Adrenal gland (tissue), 12 donors: Measurements from ENCODE around the gene ANKRD33. TPM values are rescaled to one million over a fixed set of nuclear protein-coding genes. Genes with fewer than 3 reads are reported as not detected.
A peak's percentile ranks its signal among the peaks of the same experiment; 100 is the strongest.

Experiments used
- DNase-seq, 7 donors: peaks; one replicate each; pipeline ENCODE4 v3.0.0-alpha.2; 2019 to 2020
- H3K27ac ChIP-seq, 5 donors: fragments of 200-600 bp; sonication (generic) in 4 of 5; 1 replicate in 3 of 5; 2 replicates in 2 of 5; pipeline versions ENCODE4 v1.5.1 to v1.8.0; 2016 to 2020; ENCODE audit warnings: mild to moderate bottlenecking in 1 of 5
- H3K27me3 ChIP-seq: fragments of 200-600 bp; 2 replicates; pipeline ENCODE4 v1.8.0; 2021
- H3K36me3 ChIP-seq, 2 donors: fragments of 200-600 bp; replicated peaks in 1 of 2; 1 replicate in 1 of 2; 2 replicates in 1 of 2; pipeline versions ENCODE4 v1.5.1 to v1.8.0; 2018 to 2022
- H3K4me1 ChIP-seq, 2 donors: fragments of 200-600 bp; replicated peaks in 1 of 2; 1 replicate in 1 of 2; 2 replicates in 1 of 2; pipeline versions ENCODE4 v1.5.1 to v1.8.0; 2018 to 2021
- H3K4me3 ChIP-seq, 4 donors: fragments of 200-600 bp; sonication (generic) in 3 of 4; one replicate each; pipeline ENCODE4 v1.5.1; 2016 to 2018
- H3K9me3 ChIP-seq, 3 donors: fragments of 200-600 bp; sonication (generic) in 1 of 3; replicated peaks in 1 of 3; 1 replicate in 2 of 3; 2 replicates in 1 of 3; pipeline versions ENCODE4 v1.5.1 to v1.8.0; 2016 to 2021
- POLR2A ChIP-seq, 2 donors: fragments of 450-650 bp; IDR thresholded peaks; one replicate each; pipeline ENCODE4 v1.6.1; 2017; ENCODE audit warnings: antibody characterized with exemption in 2 of 2, mild to moderate bottlenecking in 2 of 2, moderate library complexity in 1 of 2
- WGBS, 4 donors: extraction: QIAGEN DNeasy Blood & Tissue Kit in 2 of 4; methylation state at CpG; one replicate each; pipeline versions ENCODE4 v1.1.5 to v1.1.7; 2013 to 2017; 5-methylcytosine and 5-hydroxymethylcytosine counted together
- intact Hi-C, 2 donors: fragments of 100-400 bp; cut with DNase I; formaldehyde crosslinking; loops; one replicate each; pipeline versions ENCODE4 v1.14.1 to v1.15.0; 2022 to 2023
- polyA plus RNA-seq, 3 donors: library from polyadenylated mRNA; stranded (reverse); fragments of 200-250 nt in 2 of 3; fragments of 350-450 nt in 1 of 3; fragmentation: Illumina TruSeq in 1 of 3; extraction: RNeasy Lipid Tissue Mini Kit (QIAGEN cat#74804) in 1 of 3; gene quantifications; one replicate each; pipeline ENCODE4 v1.2.3, GENCODE V29; 2013 to 2014
- total RNA-seq, 9 donors: library from RNA; depleted of rRNA in 4 of 9; stranded (reverse); fragments of >200 nt in 4 of 9; fragments of 120-200 nt in 1 of 9; fragmentation: NEBNext Ultra II Directional in 1 of 9; extraction: Animal tissue kit (Norgen Biotek cat#: 25700) in 1 of 9; gene quantifications; one replicate each; pipeline versions ENCODE4 v1.1.0 to v1.2.4, GENCODE V29; 2013 to 2023
- TF ChIP-seq, protein P1 (sequence below), 6 experiments: fragments of 450-650 bp in 4 of 6; fragments of 200-600 bp in 2 of 6; sonication (generic) in 1 of 6; IDR thresholded peaks; 1 replicate in 5 of 6; 2 replicates in 1 of 6; pipeline versions ENCODE4 v1.5.1 to v1.8.0; 2016 to 2021; ENCODE audit warnings: antibody characterized with exemption in 6 of 6, mild to moderate bottlenecking in 2 of 6, moderate library complexity in 1 of 6
- donor health status: healthy with polysubstance abuse.
- donor health status: Bipolar disorder and iron deficiency.
- donor health status: DM: yes; HTN: yes; CAD: no.
- donor health status: DM: no; HTN: no; CAD: no.
- donor health status: DM: no; HTN: no; CAD: no.
- donor health status: DM: yes; HTN: yes; CAD: no.

Gene ANKRD33
- total and polyA plus RNA-seq, 12 donors: 0.06 to 0.41 (median 0.24) TPM; not detected in 9

DNA sequence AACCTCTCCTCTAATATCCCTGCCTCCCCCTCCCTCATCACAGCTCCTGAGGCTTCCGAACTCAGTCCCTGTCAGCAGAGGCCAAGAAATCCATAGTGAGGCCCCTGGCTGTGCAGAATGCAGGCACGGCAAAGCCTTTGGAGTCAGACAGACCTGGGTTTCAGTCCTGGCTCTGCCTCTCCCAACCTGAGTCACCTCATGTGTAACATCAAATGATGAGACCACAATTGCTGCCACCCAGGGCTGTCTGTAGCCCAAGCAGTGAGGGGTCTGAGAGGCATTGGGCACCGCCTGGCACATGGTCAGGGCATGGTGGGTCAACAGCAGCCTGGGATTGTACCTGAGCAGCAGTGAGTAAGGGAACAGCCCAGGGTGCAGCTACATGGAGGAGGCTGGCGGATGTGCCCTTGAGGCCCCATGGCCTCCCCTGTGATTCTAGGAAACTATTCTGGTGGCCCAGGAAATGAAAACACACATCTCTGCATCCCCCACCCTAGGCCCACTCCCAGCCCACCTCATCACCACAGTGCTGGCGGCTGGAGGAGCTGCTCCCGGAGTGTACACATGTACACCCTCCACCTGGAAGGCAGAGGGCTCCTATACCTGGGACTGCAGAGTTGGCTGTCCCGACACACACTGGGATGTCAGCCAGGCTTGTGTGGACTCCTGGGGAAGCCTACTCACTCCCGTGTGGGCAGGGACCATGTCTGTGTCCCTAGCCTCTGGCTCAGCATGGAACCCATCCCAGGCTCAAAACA is 7.7 kb downstream of the ANKRD33 start:
- Histone ChIP-seq H3K9me3 (no peaks in the 10 kb centered on the region), H3K36me3 (no peaks in the 10 kb centered on the region), H3K4me3 (no peak overlapping the region), H3K4me1 (no peaks in the 10 kb centered on the region), H3K27ac (peak overlapping the region in 1 of 5 donors; percentile 18), H3K27me3 (no peaks in the 10 kb centered on the region)
- 69 to 89% (median 79%) methylated on average over 4 to 8 of the region's 8 CpGs for WGBS, 4 donors
- DNase-seq: peak in 1 of 7 donors; percentile 6
- intact Hi-C loops: loop anchor here in 1 of 2 donors (10.0 kb wide), 1 partner anchor 89 kb away; no protein-coding TSS in a partner anchor
- no peak for TF ChIP-seq POLR2A (IDR thresholded peaks at IDR 0.05)
- TF ChIP-seq, protein P1, sequence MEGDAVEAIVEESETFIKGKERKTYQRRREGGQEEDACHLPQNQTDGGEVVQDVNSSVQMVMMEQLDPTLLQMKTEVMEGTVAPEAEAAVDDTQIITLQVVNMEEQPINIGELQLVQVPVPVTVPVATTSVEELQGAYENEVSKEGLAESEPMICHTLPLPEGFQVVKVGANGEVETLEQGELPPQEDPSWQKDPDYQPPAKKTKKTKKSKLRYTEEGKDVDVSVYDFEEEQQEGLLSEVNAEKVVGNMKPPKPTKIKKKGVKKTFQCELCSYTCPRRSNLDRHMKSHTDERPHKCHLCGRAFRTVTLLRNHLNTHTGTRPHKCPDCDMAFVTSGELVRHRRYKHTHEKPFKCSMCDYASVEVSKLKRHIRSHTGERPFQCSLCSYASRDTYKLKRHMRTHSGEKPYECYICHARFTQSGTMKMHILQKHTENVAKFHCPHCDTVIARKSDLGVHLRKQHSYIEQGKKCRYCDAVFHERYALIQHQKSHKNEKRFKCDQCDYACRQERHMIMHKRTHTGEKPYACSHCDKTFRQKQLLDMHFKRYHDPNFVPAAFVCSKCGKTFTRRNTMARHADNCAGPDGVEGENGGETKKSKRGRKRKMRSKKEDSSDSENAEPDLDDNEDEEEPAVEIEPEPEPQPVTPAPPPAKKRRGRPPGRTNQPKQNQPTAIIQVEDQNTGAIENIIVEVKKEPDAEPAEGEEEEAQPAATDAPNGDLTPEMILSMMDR (IDR thresholded peaks at IDR 0.05): no peak

DNA sequence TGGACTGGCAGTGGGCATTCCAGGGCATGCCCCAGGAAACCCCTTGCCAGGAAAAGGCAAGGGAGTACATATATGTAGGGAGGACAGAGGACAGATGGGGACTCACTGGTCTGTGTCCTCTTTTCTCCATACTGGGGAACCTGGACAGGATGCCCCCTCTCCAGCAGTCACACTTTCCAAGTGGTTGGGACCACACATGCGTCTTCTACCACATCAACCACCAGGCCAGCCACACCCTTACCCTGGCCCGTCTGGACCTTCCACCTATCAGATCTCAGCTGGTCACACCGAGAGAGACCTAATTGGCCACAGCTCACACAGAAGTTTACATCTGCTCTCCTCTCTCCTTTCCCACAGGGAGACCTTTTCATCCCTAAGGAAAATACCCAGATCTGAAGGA is 8.3 kb downstream of the ANKRD33 start:
- Histone ChIP-seq H3K9me3 (no peaks in the 10 kb centered on the region), H3K27ac (peak overlapping the region in 1 of 5 donors; percentile 64), H3K4me3 (no peak overlapping the region), H3K36me3 (no peaks in the 10 kb centered on the region), H3K27me3 (no peaks in the 10 kb centered on the region), H3K4me1 (no peaks in the 10 kb centered on the region)
- DNase-seq: no peak
- TF ChIP-seq POLR2A (IDR thresholded peaks at IDR 0.05): no peak
- TF ChIP-seq, protein P1 (IDR thresholded peaks at IDR 0.05): no peak
- intact Hi-C loops: loop anchor here in 1 of 2 donors (10.0 kb wide), 1 partner anchor 89 kb away; no protein-coding TSS in a partner anchor
- 67 to 80% (median 76%) methylated on average over 3 of the region's 3 CpGs for WGBS, 4 donors

DNA sequence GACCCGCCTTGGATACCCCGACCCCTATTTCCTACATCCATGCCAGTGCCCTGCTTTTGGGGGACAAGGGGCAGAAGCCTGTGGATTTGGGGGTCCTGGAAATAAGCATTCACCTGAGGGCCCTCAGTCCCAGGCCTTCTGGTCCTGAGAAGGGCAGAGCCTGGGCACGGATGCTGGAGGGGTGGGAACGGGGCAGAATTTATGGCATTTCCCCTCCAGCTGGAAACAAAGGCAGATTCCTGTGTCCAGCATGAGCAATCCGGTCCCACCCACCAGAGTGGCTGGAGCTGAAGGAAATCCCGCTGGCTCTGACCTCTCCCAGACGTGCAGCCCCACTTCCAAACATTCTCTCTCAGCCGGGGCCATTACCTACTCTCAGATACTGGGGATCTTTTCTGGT is 9.3 kb downstream of the ANKRD33 start:
- TF ChIP-seq POLR2A (IDR thresholded peaks at IDR 0.05): no peak
- TF ChIP-seq, protein P1 (IDR thresholded peaks at IDR 0.05): no peak
- no peaks in the 10 kb centered on the region for H3K4me1 ChIP-seq
- no peaks in the 10 kb centered on the region for H3K27me3 ChIP-seq
- no peaks in the 10 kb centered on the region for H3K9me3 ChIP-seq
- intact Hi-C loops: loop anchor here in 1 of 2 donors (10.0 kb wide), 1 partner anchor 88 kb away; no protein-coding TSS in a partner anchor
- DNase-seq: peak in 2 of 7 donors; percentile 9 to 57
- no peak overlapping the region for H3K4me3 ChIP-seq
- no peaks in the 10 kb centered on the region for H3K36me3 ChIP-seq
- peak overlapping the region in 1 of 5 donors; percentile 64 for H3K27ac ChIP-seq
- WGBS, 4 donors: 58 to 74% (median 69%) methylated on average over 4 to 8 of the region's 8 CpGs

DNA sequence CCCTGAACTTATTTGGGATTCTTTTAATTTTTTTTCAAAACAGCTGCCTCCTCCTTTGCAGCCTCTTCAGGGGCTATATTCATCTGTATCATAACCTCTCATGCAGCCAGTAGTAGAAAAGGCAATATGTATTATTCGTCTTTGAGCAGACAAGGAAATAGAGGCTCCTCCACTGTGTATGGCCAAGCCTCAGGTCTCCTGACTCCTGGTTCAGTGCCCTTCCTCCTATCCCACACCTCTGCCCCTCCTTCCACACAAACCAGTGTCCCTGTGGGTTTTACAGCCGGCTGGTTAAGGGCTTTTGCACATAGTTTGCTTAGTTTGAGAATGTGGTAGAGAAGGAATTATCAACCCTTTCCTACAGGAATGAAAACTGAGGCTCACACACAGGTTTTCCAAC is 10.6 kb downstream of the ANKRD33 start:
- intact Hi-C loops: loop anchor here in 1 of 2 donors (10.0 kb wide), 1 partner anchor 86 kb away; no protein-coding TSS in a partner anchor
- no peaks in the 10 kb centered on the region for H3K27me3 ChIP-seq
- no peak for DNase-seq
- H3K36me3 ChIP-seq: no peaks in the 10 kb centered on the region
- H3K9me3 ChIP-seq: no peaks in the 10 kb centered on the region
- TF ChIP-seq, protein P1 (IDR thresholded peaks at IDR 0.05): no peak
- no peak for TF ChIP-seq POLR2A (IDR thresholded peaks at IDR 0.05)
- peak overlapping the region in 1 of 5 donors; percentile 40 for H3K27ac ChIP-seq
- no peaks in the 10 kb centered on the region for H3K4me1 ChIP-seq
- H3K4me3 ChIP-seq: no peak overlapping the region
- WGBS, 4 donors: 65 to 77% (median 75%) methylated on average over 2 of the region's 2 CpGs
